K562 (cell line): ENCODE measurements around the gene MGRN1. TPM values are rescaled to one million over a fixed set of nuclear protein-coding genes. Genes with fewer than 3 reads are reported as not detected.
A peak's percentile ranks its signal among the peaks of the same experiment; 100 is the strongest.

Experiments
- ATAC-seq: fragments of 200-7000 bp; cut with Tn5 transposase; 3 replicates; pipeline ENCODE4 v1.9.1; 2020; ENCODE audit warnings: moderate library complexity
- BruUV-seq: library from RNA; stranded (reverse); fragments of 400-500 nt; replicated peaks from 2 replicates; lab custom pipeline; 2021; lab: Mats Ljungman, UMichigan
- CTCF ChIA-PET: fragments of 300-600 bp; formaldehyde crosslinking; extraction: SDS; loops from one replicate; lab custom pipeline; 2021; ENCODE audit warnings: low intra/inter-chr PET ratio; lab: Yijun Ruan, JAX
- POLR2A ChIA-PET: fragments of 300-600, 350-650 bp; sonication (Branson Sonifier 250); formaldehyde crosslinking; extraction: SDS; loops from one replicate; lab custom pipeline; 2021; ENCODE audit warnings: antibody characterized with exemption, inconsistent platforms; lab: Yijun Ruan, JAX
- DNase-seq, 4 experiments: peaks; one replicate each; pipeline versions ENCODE4 v3.0.0 to v3.0.0-alpha.2; 2011 to 2018; ENCODE audit warnings: low spot score in 3 of 4, mixed read lengths in 3 of 4; ENCODE audit errors: extremely low read depth in 1 of 4
- FAIRE-seq: peaks from 2 replicates; lab custom pipeline; 2011; peaks lifted over from hg19 to GRCh38; lab: Jason Lieb, UNC
- H2AFZ ChIP-seq: 2 replicates; pipeline ENCODE4 v1.6.0; 2011; ENCODE audit warnings: low read depth, low read length, control low read depth, inconsistent platforms
- H3K27ac ChIP-seq: fragments of 200-600 bp; 3 replicates; pipeline ENCODE4 v1.8.0; 2011; ENCODE audit warnings: low read depth, mild to moderate bottlenecking, control low read depth, inconsistent platforms, low read length, moderate library complexity, mixed read lengths; ENCODE audit errors: extremely low read depth
- H3K27me3 ChIP-seq, 2 experiments: fragments of 300-600 bp in 1 of 2; 2 replicates in 1 of 2; 3 replicates in 1 of 2; pipeline versions ENCODE4 v1.6.0 to v1.8.0; 2011; ENCODE audit warnings: inconsistent platforms in 2 of 2, low read length in 2 of 2, mild to moderate bottlenecking in 1 of 2, mixed read lengths in 1 of 2, moderate library complexity in 1 of 2; ENCODE audit not compliant: control insufficient read depth in 2 of 2, insufficient read depth in 2 of 2
- H3K36me3 ChIP-seq: fragments of 300-600 bp; 3 replicates; pipeline ENCODE4 v1.8.0; 2011; ENCODE audit warnings: mild to moderate bottlenecking, low read length, inconsistent platforms; ENCODE audit not compliant: control insufficient read depth, insufficient read depth
- H3K4me1 ChIP-seq, 2 experiments: fragments of 200-600 bp in 1 of 2; replicated peaks in 1 of 2; 2 replicates in 1 of 2; 3 replicates in 1 of 2; pipeline versions ENCODE4 v1.5.1 to v1.8.0; 2011; ENCODE audit warnings: inconsistent platforms in 2 of 2, low read length in 2 of 2, mild to moderate bottlenecking in 1 of 2, mixed read lengths in 1 of 2, moderate library complexity in 1 of 2; ENCODE audit not compliant: control insufficient read depth in 2 of 2, insufficient read depth in 2 of 2
- H3K4me2 ChIP-seq: 2 replicates; pipeline ENCODE4 v1.6.1; 2011; ENCODE audit warnings: low read length, control low read depth, inconsistent platforms, mixed read lengths; ENCODE audit not compliant: insufficient read depth
- H3K4me3 ChIP-seq: fragments of 200-600 bp; sonication (generic), shearing (Covaris generic); 2 replicates; pipeline ENCODE4 v1.5.1; 2016; ENCODE audit warnings: control low read depth, inconsistent platforms
- H3K79me2 ChIP-seq: fragments of 200-600 bp; 3 replicates; pipeline ENCODE4 v1.8.0; 2011; ENCODE audit warnings: low read length, inconsistent platforms; ENCODE audit not compliant: control insufficient read depth, insufficient read depth
- H3K9ac ChIP-seq, 2 experiments: 2 replicates each; pipeline versions ENCODE4 v1.6.0 to v1.6.1; 2011; ENCODE audit warnings: low read depth in 2 of 2, low read length in 2 of 2, control low read depth in 1 of 2, inconsistent platforms in 1 of 2, mild to moderate bottlenecking in 1 of 2, mixed read lengths in 1 of 2; ENCODE audit not compliant: insufficient read depth in 1 of 2
- H3K9me1 ChIP-seq: one replicate; pipeline ENCODE4 v1.6.0; 2011; ENCODE audit warnings: inconsistent platforms, mild to moderate bottlenecking, low read length, moderate library complexity; ENCODE audit not compliant: control insufficient read depth, insufficient read depth
- H3K9me3 ChIP-seq: replicated peaks from 2 replicates; pipeline ENCODE4 v1.5.1; 2011; ENCODE audit warnings: low read depth, low read length, inconsistent platforms; ENCODE audit not compliant: control insufficient read depth, insufficient read depth
- H4K20me1 ChIP-seq: replicated peaks from 2 replicates; pipeline ENCODE4 v1.6.1; 2011; ENCODE audit warnings: low read length, inconsistent platforms, mixed read lengths; ENCODE audit not compliant: control insufficient read depth, insufficient read depth
- DACH1 ChIP-seq: fragments of 450-650 bp; IDR thresholded peaks from 2 replicates; pipeline ENCODE4 v1.6.1; 2018; ENCODE audit not compliant: partially characterized antibody
- GTF2A2 ChIP-seq: IDR thresholded peaks from 2 replicates; pipeline ENCODE4 v1.6.1; 2016; ENCODE audit warnings: mild to moderate bottlenecking, missing genetic modification characterization, missing compliant biosample characterization
- HSF4 ChIP-seq: fragments of 250-450 bp; sonication (Bioruptor Pico); IDR thresholded peaks from 2 replicates; pipeline ENCODE4 v2.1.2; 2022; ENCODE audit warnings: mild to moderate bottlenecking, moderate library complexity, borderline replicate concordance
- SIN3A ChIP-seq, 2 experiments: fragments of 150-350 bp in 1 of 2; IDR thresholded peaks; 2 replicates each; pipeline ENCODE4 v1.6.1; 2011 to 2016; ENCODE audit warnings: borderline replicate concordance in 2 of 2, low read depth in 2 of 2, low read length in 2 of 2, mild to moderate bottlenecking in 2 of 2, moderate library complexity in 2 of 2; ENCODE audit not compliant: control insufficient read depth in 1 of 2
- ZNF184 ChIP-seq: sonication (generic); formaldehyde crosslinking; IDR thresholded peaks from 2 replicates; pipeline ENCODE4 v1.5.0; 2020; ENCODE audit warnings: missing genetic modification reagents
- ZNF41 ChIP-seq: fragments of 250-450 bp; sonication (Bioruptor Pico); conservative IDR thresholded peaks from 2 replicates; pipeline ENCODE4 v1.4.0; 2020; ENCODE audit warnings: mild to moderate bottlenecking
- WGBS: fragments of 100-300 bp; shearing (Covaris generic); methylation state at CpG from one replicate; pipeline ENCODE4 v1.1.6; 2016; ENCODE audit warnings: low coverage, mixed read lengths; ENCODE audit not compliant: insufficient coverage; ENCODE audit errors: missing lambda C conversion rate; 5-methylcytosine and 5-hydroxymethylcytosine counted together
- in situ Hi-C: fragments of 300-500 bp; cut with MboI; formaldehyde crosslinking; loops from 4 replicates; pipeline ENCODE4 v1.15.0; 2018; ENCODE audit warnings: inconsistent platforms, mixed read lengths
- intact Hi-C: fragments of 100-400 bp; cut with micrococcal nuclease; formaldehyde crosslinking; loops from 2 replicates; pipeline ENCODE4 v1.14.2; 2022
- polyA plus RNA-seq, 8 experiments: library from polyadenylated mRNA; depleted of rRNA in 4 of 8; stranded (reverse) in 5 of 8; unstranded in 3 of 8; fragments of >200 nt; fragmentation: Nextera tagmentation in 2 of 8; fragmentation: Illumina TruSeq in 1 of 8; extraction: Ambion mirVana in 2 of 8; extraction: Trizol in 1 of 8; gene quantifications; 2 replicates each; pipeline versions ENCODE4 v1.2.1 to v1.2.3, GENCODE V29; 2011 to 2014; ENCODE audit warnings: inconsistent platforms in 1 of 8, missing spikeins in 1 of 8
- total RNA-seq, 7 experiments: library from RNA; depleted of rRNA in 6 of 7; stranded (reverse); fragments of >200 nt in 6 of 7; fragmentation: Illumina TruSeq in 2 of 7; extraction: Trizol in 2 of 7; gene quantifications; 2 replicates each; pipeline versions ENCODE4 v1.2.1 to v1.2.3, GENCODE V29; 2011 to 2021; ENCODE audit warnings: low replicate concordance in 1 of 7
- TF ChIP-seq, protein P1 (sequence below): fragments of 450-650 bp; IDR thresholded peaks from 2 replicates; pipeline ENCODE4 v1.6.1; 2016; ENCODE audit warnings: low read depth
- TF ChIP-seq, protein P2 (sequence below): fragments of 250-450 bp; sonication (Bioruptor Pico); IDR thresholded peaks from 2 replicates; pipeline ENCODE4 v1.5.0; 2021; ENCODE audit warnings: mild to moderate bottlenecking, moderate library complexity

Gene MGRN1
- total and polyA plus RNA-seq, 9 of the 15 experiments (the other 6 are each of a cell fraction or from before 2014, with no cell fraction given), result 0.15 to 37.9 (median 6.0) TPM

DNA sequence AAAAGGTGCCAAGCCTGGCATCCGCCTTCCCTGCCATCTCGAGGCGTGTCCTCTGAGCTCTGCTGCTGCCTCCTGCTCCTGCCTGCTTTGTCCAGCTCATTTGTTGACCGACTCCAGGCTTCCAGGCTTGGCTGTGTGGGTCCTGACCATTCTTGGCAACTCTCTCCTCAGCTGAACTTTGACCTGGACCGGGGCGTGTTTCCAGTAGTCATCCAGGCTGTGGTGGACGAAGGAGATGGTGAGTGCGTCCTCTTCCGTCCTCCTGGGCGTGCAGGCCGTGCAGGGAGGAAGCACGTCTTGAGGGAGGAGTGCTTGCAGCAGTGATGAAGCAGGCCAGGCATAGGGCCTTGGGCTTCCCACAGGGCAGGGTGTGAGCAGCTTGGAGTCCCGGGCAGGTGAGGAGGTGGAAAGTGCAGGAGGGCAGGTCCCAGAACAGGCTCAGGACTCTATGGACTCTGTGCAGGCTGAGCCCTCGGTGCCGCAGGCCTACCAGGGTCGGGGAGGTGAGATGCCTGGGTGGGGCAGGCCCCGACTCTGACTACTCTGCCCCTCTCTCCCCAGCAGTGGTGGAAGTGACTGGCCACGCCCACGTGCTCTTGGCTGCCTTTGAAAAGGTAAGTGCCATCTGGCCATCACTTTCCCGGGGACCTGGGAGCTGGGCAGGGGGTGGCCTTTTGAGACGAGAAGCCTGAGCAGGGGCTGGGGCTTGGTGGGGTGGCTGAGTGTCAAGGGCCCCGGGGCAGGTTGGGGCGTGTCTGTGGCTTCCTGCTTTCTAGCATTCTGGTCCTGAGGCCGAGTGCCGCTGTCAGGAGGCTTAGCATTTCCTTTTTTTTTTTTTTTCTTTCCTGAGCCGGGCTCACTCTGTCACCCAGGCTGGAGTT is 40.2 kb downstream of the MGRN1 start:
- intact Hi-C loops, result no loop called here
- Histone ChIP-seq H3K9me1 (no peaks in the 10 kb centered on the region), H3K36me3 (peaks cover 60% of the 10 kb centered on the region), H4K20me1 (no peaks in the 10 kb centered on the region; the same call in 1 of the 2 replicates), H3K27ac (no peak overlapping the region), H3K27me3 (no peaks in the 10 kb centered on the region), H3K4me3 (no peak overlapping the region), H3K4me1 (peaks cover 0 to 24% of the 10 kb centered on the region in 2 experiments; a peak in 2 of 5 replicates), H3K9ac (peak overlapping the region in 1 of 2 experiments; percentile 42; a peak in 1 of 4 replicates), H3K9me3 (no peaks in the 10 kb centered on the region), H3K4me2 (no peak overlapping the region), H3K79me2 (no peaks in the 10 kb centered on the region), H2AFZ (no peak overlapping the region)
- ChIA-PET POLR2A (interaction anchor here (0.6 kb wide), 3 partner anchors 11 to 797 kb away, joined by 3 read pairs; no protein-coding TSS in a partner anchor), CTCF (no interaction called here)
- DNase-seq (no peak), ATAC-seq (no peak), FAIRE-seq (no peak)
- in situ Hi-C loops, result no loop called here
- 82% methylated on average over 14 of the region's 26 CpGs for WGBS
- no TSS peak for BruUV-seq
- TF ChIP-seq DACH1 (no peak), SIN3A (IDR thresholded peaks at IDR 0.05; ENCODE audit: borderline replicate concordance in 2 of 2, control insufficient read depth in 1 of 2, low read depth in 2 of 2, low read length in 2 of 2) (no peak), GTF2A2 (no peak), ZNF184 (CRISPR knock-in tag) (no peak), HSF4 (no peak), ZNF41 (CRISPR knock-in tag) (no peak)
- TF ChIP-seq, protein P1, sequence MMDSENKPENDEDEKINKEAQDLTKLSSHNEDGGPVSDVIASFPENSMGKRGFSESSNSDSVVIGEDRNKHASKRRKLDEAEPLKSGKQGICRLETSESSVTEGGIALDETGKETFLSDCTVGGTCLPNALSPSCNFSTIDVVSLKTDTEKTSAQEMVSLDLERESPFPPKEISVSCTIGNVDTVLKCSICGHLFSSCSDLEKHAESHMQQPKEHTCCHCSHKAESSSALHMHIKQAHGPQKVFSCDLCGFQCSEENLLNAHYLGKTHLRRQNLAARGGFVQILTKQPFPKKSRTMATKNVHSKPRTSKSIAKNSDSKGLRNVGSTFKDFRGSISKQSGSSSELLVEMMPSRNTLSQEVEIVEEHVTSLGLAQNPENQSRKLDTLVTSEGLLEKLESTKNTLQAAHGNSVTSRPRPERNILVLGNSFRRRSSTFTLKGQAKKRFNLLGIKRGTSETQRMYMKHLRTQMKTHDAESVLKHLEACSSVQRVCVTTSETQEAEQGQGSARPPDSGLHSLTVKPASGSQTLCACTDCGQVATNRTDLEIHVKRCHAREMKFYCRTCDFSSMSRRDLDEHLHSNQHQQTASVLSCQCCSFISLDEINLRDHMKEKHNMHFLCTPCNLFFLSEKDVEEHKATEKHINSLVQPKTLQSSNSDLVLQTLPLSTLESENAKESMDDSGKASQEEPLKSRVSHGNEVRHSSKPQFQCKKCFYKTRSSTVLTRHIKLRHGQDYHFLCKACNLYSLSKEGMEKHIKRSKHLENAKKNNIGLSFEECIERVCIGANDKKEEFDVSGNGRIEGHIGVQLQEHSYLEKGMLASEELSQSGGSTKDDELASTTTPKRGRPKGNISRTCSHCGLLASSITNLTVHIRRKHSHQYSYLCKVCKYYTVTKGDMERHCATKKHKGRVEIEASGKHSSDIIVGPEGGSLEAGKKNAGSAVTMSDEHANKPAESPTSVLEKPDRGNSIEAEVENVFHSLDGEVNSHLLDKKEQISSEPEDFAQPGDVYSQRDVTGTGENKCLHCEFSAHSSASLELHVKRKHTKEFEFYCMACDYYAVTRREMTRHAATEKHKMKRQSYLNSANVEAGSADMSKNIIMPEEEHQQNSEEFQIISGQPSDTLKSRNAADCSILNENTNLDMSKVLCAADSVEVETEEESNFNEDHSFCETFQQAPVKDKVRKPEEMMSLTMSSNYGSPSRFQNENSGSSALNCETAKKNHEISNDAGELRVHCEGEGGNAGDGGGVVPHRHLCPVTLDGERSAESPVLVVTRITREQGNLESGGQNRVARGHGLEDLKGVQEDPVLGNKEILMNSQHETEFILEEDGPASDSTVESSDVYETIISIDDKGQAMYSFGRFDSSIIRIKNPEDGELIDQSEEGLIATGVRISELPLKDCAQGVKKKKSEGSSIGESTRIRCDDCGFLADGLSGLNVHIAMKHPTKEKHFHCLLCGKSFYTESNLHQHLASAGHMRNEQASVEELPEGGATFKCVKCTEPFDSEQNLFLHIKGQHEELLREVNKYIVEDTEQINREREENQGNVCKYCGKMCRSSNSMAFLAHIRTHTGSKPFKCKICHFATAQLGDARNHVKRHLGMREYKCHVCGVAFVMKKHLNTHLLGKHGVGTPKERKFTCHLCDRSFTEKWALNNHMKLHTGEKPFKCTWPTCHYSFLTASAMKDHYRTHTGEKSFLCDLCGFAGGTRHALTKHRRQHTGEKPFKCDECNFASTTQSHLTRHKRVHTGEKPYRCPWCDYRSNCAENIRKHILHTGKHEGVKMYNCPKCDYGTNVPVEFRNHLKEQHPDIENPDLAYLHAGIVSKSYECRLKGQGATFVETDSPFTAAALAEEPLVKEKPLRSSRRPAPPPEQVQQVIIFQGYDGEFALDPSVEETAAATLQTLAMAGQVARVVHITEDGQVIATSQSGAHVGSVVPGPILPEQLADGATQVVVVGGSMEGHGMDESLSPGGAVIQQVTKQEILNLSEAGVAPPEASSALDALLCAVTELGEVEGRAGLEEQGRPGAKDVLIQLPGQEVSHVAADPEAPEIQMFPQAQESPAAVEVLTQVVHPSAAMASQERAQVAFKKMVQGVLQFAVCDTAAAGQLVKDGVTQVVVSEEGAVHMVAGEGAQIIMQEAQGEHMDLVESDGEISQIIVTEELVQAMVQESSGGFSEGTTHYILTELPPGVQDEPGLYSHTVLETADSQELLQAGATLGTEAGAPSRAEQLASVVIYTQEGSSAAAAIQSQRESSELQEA, result no peak
- TF ChIP-seq, protein P2, sequence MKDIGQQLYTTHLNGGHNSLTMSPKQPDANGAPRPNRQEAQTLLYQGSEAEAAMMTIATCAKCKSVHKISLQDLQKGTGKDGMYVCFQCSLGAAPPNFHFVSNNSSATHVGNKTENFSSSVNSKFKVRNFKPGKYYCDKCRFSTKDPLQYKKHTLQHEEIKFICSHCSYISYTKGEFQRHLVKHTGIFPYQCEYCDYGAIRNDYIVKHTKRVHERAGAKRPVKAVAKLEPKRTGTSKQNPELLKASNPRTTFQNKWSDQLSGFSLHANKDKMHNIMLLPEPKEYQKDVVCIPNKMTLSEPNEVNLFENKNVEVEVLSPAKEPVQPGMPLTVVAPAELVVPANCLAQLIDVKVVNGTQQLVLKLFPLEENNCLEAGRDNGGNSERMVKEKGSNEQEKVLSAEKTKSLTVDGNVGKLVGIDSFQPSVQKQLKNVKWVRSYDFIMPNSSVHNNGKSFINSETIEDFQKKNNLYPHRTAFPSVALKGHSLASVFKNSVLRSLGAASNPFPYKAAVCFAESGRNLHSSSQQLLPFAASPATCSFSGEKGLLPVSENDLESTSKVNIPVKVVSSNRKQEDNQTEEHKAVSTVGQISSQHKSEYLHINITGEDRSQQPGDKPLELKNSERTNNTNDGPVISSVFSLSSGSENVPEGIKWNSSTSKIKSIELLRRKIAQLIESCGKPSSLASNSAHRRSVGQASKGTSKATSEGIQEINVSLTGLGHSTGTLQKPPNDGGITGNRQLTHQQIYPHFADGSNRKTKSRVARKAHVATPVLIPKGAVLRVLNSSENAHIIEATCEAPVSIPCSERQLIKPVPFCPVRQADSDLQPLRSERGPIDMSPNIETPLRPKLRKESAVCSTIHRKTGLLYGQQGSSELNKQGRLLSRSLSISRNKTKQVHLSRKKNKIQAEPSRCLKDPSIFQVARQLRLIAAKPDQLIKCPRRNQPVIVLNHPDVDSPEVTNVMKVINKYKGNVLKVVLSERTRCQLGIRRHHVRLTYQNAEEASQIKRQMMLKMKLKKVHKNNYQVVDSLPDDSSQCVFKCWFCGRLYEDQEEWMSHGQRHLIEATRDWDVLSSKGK, result no peak
